Stimulated activated CD8-positive, alpha-beta memory T cell treated with anti-CD3 and anti-CD28 coated beads, Interleukin-7, amount 100 ng/mL, for 1 hour (primary cell): ENCODE data around the gene QTRT2.

Source experiments
- DNase-seq, 2 donors: peaks; one replicate each; pipeline ENCODE4 v3.0.0-alpha.2; 2020; ENCODE audit warnings: low read depth in 2 of 2

QTRT2 gene

GRCh38 chr3:114056130-114057010, at the start of gene QTRT2, which contains the start of gene CCDC191:
TSS of gene QTRT2 (plus strand) at chr3:114056737. CDS start at chr3:114065258, 8,521 bp downstream.
TSS of gene CCDC191 (minus strand) at chr3:114056526. CDS start at chr3:114056466, 60 bp downstream.
- peak; percentile 97 for DNase-seq

- no peak for DNase-seq
Measured at GRCh38 chr3:114011059-114011797, 45.3 kb upstream of the QTRT2 start.

- DNase-seq = no peak
Measured at GRCh38 chr3:114014211-114014610, 42.3 kb upstream of the QTRT2 start.

GRCh38 chr3:114019486-114019885, 37.1 kb upstream of the QTRT2 start:
- no peak for DNase-seq

GRCh38 chr3:114020907-114021306, 35.6 kb upstream of the QTRT2 start:
- DNase-seq = no peak

- no peak for DNase-seq
Measured at GRCh38 chr3:114022145-114022802, 34.3 kb upstream of the QTRT2 start.

GRCh38 chr3:114025451-114025850, 31.1 kb upstream of the QTRT2 start:
- DNase-seq = no peak

- DNase-seq = no peak
Measured at GRCh38 chr3:114026331-114026730, 30.2 kb upstream of the QTRT2 start.

GRCh38 chr3:114033721-114034120, 22.8 kb upstream of the QTRT2 start:
- DNase-seq = no peak

- no peak for DNase-seq
Measured at GRCh38 chr3:114034211-114034610, 22.3 kb upstream of the QTRT2 start.

GRCh38 chr3:114034787-114035545, 21.6 kb upstream of the QTRT2 start:
- DNase-seq = no peak

- no peak for DNase-seq
Measured at GRCh38 chr3:114035896-114036295, 20.6 kb upstream of the QTRT2 start.

GRCh38 chr3:114043205-114043604, 13.3 kb upstream of the QTRT2 start:
- DNase-seq = no peak

GRCh38 chr3:114052216-114052615, 4.3 kb upstream of the QTRT2 start:
- DNase-seq = no peak

- DNase-seq = no peak
Measured at GRCh38 chr3:114057011-114057347, 442 bp downstream of the QTRT2 start.

- no peak for DNase-seq
Measured at GRCh38 chr3:114058646-114059045, 2.1 kb downstream of the QTRT2 start.

- no peak for DNase-seq
Measured at GRCh38 chr3:114060906-114061655, 4.5 kb downstream of the QTRT2 start.

GRCh38 chr3:114067804-114068203, 11.3 kb downstream of the QTRT2 start:
- no peak for DNase-seq

- no peak for DNase-seq
Measured at GRCh38 chr3:114068336-114068735, 11.8 kb downstream of the QTRT2 start.

- no peak for DNase-seq
Measured at GRCh38 chr3:114071786-114072185, 15.2 kb downstream of the QTRT2 start.

GRCh38 chr3:114076711-114077110, 20.2 kb downstream of the QTRT2 start:
- DNase-seq = no peak
